ENCODE data around the gene ZNG1F.
"Not testable (repeated sequence)": the region's sequence is repeated elsewhere in the genome, so short reads cannot be mapped to it uniquely, and the experiment has no call there.

- not testable (repeated sequence) for TF ChIP-seq POLR2A (IDR thresholded peaks at IDR 0.05; ENCODE audit: low read length); GATA1 (IDR thresholded peaks at IDR 0.05; ENCODE audit: low read depth, low read length)
Observed at GRCh38 chr9:41141878-41142277, 47.2 kb downstream of the ZNG1F start.

Measured in erythroblast (primary cell).